Prostate gland (tissue), 2 donors: ENCODE measurements around the gene APC. TPM values are rescaled to one million over a fixed set of nuclear protein-coding genes. Genes with fewer than 3 reads are reported as not detected.
A peak's percentile ranks its signal among the peaks of the same experiment; 100 is the strongest.

Source experiments
- DNase-seq: peaks from one replicate; pipeline ENCODE4 v3.0.0-alpha.2; 2019; ENCODE audit warnings: low spot score
- H3K27ac ChIP-seq, 2 donors: fragments of 200-600 bp; sonication (generic); 2 replicates each; pipeline ENCODE4 v1.5.1; 2017 to 2019
- H3K27me3 ChIP-seq: fragments of 200-600 bp; sonication (generic); replicated peaks from 2 replicates; pipeline ENCODE4 v1.5.1; 2019; ENCODE audit not compliant: insufficient read depth
- H3K36me3 ChIP-seq, 2 donors: fragments of 200-600 bp; sonication (generic); 1 replicate in 1 of 2; 2 replicates in 1 of 2; pipeline versions ENCODE4 v1.5.1 to v1.8.1; 2017 to 2019
- H3K4me1 ChIP-seq: fragments of 200-600 bp; sonication (generic); replicated peaks from 2 replicates; pipeline ENCODE4 v1.5.1; 2019
- H3K4me3 ChIP-seq, 2 donors: fragments of 200-600 bp; sonication (generic); 2 replicates each; pipeline ENCODE4 v1.5.1; 2017 to 2019
- H3K9me3 ChIP-seq: fragments of 200-600 bp; sonication (generic); 2 replicates; pipeline ENCODE4 v1.5.1; 2017
- POLR2A ChIP-seq: fragments of 450-650 bp; IDR thresholded peaks from one replicate; pipeline ENCODE4 v1.6.1; 2016; ENCODE audit warnings: antibody characterized with exemption, mild to moderate bottlenecking
- POLR2AphosphoS5 ChIP-seq: sonication (generic); formaldehyde crosslinking; IDR thresholded peaks from one replicate; pipeline ENCODE4 v1.6.1; 2017; ENCODE audit warnings: antibody characterized with exemption
- WGBS: methylation state at CpG from one replicate; pipeline ENCODE4 v1.1.5; 2018; 5-methylcytosine and 5-hydroxymethylcytosine counted together
- intact Hi-C: fragments of 100-400 bp; cut with DNase I; formaldehyde crosslinking; loops from one replicate; pipeline ENCODE4 v1.14.2; 2022
- total RNA-seq, 2 donors: library from RNA; depleted of rRNA; stranded (reverse); fragments of >200 nt; gene quantifications; one replicate each; pipeline ENCODE4 v1.1.0, GENCODE V29; 2016
- TF ChIP-seq, protein P1 (sequence below), 4 experiments: fragments of 200-600 bp in 2 of 4; fragments of 450-650 bp in 2 of 4; sonication (generic) in 2 of 4; IDR thresholded peaks; 1 replicate in 3 of 4; 2 replicates in 1 of 4; pipeline ENCODE4 v1.5.1; 2016 to 2019; ENCODE audit warnings: antibody characterized with exemption in 4 of 4, mild to moderate bottlenecking in 2 of 4, moderate library complexity in 2 of 4

Gene APC
- total RNA-seq, 2 donors from 2014 or later, result 37.6 to 84.1 TPM

DNA sequence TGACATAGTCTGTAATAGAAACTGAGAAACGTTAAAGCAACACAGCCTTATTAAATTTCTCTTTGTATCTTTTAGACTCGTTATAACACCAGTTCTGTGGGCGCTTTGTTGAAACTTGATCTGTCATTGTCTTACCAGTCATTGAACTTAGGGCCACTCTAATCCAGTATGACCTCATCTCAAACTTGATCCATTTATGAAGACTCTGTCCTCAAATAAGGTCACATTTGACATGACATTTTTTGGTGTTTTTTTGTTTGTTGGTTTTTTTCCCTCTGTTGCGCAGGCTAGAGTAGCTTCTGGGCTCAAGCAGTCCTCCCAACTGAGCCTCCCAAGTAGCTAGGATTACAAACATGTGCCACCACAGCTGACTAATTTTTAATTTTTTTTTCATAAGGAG, 5.9 kb downstream of the APC start:
- no peak overlapping the region for H3K4me3 ChIP-seq
- H3K4me1 ChIP-seq, result no peaks in the 10 kb centered on the region
- no peak for TF ChIP-seq POLR2AphosphoS5
- no peak for TF ChIP-seq POLR2A
- TF ChIP-seq, protein P1, sequence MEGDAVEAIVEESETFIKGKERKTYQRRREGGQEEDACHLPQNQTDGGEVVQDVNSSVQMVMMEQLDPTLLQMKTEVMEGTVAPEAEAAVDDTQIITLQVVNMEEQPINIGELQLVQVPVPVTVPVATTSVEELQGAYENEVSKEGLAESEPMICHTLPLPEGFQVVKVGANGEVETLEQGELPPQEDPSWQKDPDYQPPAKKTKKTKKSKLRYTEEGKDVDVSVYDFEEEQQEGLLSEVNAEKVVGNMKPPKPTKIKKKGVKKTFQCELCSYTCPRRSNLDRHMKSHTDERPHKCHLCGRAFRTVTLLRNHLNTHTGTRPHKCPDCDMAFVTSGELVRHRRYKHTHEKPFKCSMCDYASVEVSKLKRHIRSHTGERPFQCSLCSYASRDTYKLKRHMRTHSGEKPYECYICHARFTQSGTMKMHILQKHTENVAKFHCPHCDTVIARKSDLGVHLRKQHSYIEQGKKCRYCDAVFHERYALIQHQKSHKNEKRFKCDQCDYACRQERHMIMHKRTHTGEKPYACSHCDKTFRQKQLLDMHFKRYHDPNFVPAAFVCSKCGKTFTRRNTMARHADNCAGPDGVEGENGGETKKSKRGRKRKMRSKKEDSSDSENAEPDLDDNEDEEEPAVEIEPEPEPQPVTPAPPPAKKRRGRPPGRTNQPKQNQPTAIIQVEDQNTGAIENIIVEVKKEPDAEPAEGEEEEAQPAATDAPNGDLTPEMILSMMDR (IDR thresholded peaks at IDR 0.05), result no peak
- H3K27ac ChIP-seq, result no peak overlapping the region
- H3K9me3 ChIP-seq, result no peaks in the 10 kb centered on the region
- H3K36me3 ChIP-seq, result no peaks in the 10 kb centered on the region
- intact Hi-C loops, result no loop called here
- DNase-seq, result no peak
- WGBS, result 83% methylated on average over 4 of the region's 4 CpGs
- H3K27me3 ChIP-seq, result no peaks in the 10 kb centered on the region

DNA sequence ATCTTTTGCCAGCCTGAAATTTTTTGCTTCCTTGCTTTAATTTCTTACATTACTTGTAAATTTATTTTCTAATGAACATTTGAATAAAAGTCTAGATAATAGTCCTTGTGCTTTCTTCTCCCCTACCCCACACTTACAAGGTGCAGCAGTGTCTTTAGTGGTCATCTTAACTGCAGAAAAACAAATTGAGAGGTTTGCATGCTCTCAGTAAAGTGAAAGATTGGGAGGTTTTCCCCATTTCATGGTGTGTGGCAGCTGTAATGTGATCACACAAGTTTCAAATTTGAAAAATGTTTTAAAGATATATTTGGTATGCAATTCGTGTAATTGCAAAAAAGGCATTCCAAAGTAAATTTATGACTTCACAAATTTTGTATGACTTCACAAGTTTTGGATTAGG, 14.7 kb downstream of the APC start:
- no peaks in the 10 kb centered on the region for H3K4me1 ChIP-seq
- H3K4me3 ChIP-seq, result no peak overlapping the region
- H3K9me3 ChIP-seq, result no peaks in the 10 kb centered on the region
- WGBS, result 72% methylated on average over 1 of the region's 1 CpG
- no peaks in the 10 kb centered on the region for H3K27me3 ChIP-seq
- DNase-seq, result no peak
- H3K27ac ChIP-seq, result no peak overlapping the region
- H3K36me3 ChIP-seq, result no peaks in the 10 kb centered on the region
- TF ChIP-seq POLR2AphosphoS5 (no peak), POLR2A (no peak)
- TF ChIP-seq, protein P1 (IDR thresholded peaks at IDR 0.05), result no peak
- intact Hi-C loops, result no loop called here

DNA sequence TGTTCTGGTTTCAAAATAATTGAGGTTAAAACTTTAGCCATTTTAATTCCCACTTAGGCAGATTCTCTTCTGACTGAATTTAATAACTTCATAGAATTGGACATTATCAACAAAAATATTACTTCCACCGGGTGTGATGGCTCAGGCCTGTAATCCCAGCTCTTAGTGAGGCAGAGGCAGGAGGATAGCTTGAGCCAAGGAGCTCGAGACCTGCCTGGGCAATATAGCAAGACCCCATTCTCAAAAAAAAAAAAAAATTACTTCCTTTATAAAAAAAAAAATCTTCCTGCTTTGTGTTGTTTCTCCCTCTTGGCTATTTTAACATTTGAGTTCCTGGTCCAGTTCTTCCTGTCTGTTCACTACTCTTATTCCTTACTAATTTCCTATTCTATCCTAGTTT, 18.0 kb downstream of the APC start:
- TF ChIP-seq POLR2AphosphoS5, result no peak
- TF ChIP-seq POLR2A, result no peak
- TF ChIP-seq, protein P1 (IDR thresholded peaks at IDR 0.05), result no peak
- Histone ChIP-seq H3K4me1 (no peaks in the 10 kb centered on the region), H3K27ac (no peak overlapping the region), H3K36me3 (no peaks in the 10 kb centered on the region), H3K9me3 (no peaks in the 10 kb centered on the region), H3K27me3 (no peaks in the 10 kb centered on the region), H3K4me3 (no peak overlapping the region)
- 95% methylated on average over 2 of the region's 2 CpGs for WGBS
- DNase-seq, result no peak
- intact Hi-C loops, result loop anchor here (5.0 kb wide), 1 partner anchor 333 kb away; no protein-coding TSS in a partner anchor

DNA sequence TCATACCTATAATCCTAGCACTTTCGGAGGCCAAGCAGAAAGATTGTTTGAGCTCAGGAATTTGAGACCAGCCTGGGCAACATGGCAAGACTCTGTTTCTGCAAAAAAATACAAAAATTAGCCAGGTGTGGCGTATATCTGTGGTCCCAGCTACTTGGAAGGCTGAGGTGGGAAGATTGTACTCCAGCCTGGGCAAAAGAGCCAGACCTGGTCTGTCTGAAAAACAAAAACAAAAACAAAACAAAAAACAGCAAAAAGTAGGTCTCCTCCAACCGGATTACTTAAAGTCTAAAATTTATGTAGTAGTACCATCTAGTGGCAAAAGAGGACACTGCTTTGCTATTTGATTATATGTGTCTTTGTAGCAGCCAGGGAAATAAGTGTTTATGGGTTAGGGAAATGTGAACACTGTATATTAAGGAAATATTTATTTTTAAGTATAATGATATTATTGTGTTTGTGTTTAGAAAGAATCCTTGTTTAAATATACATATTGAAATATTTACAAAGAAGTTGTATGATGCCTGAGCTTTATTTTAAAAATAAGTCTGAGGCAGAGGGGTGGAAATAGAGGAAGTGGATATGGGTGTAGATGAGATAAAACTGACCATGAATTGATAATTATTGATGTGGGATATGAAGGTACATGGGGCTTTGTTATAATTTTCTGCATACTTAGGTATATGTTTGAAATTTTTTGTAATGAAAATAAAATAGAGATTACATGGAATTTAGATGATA, 20.0 kb downstream of the APC start:
- WGBS, result 49% methylated on average over 3 of the region's 3 CpGs
- peak; percentile 25 for DNase-seq
- no peak overlapping the region for H3K4me3 ChIP-seq

More for the DNA sequence above, 20.0 kb downstream of the APC start:
- H3K27ac ChIP-seq, result no peak overlapping the region
- TF ChIP-seq, protein P1 (IDR thresholded peaks at IDR 0.05), result peak; percentile 30 to 87 (median 77)
- TF ChIP-seq POLR2A, result no peak
- no peaks in the 10 kb centered on the region for H3K27me3 ChIP-seq
- peaks cover 0 to 2% of the 10 kb centered on the region in 2 donors for H3K36me3 ChIP-seq
- H3K9me3 ChIP-seq, result no peaks in the 10 kb centered on the region
- H3K4me1 ChIP-seq, result no peaks in the 10 kb centered on the region
- intact Hi-C loops, result loop anchor here (1.0 to 5.0 kb wide), 2 partner anchors 206 to 335 kb away; no protein-coding TSS in a partner anchor
